ENCODE results near the gene ACY1. TPM values are rescaled to one million over a fixed set of nuclear protein-coding genes. Genes with fewer than 3 reads are reported as not detected.
A peak's percentile ranks its signal among the peaks of the same experiment; 100 is the strongest.
"Not testable (repeated sequence)": the region's sequence is repeated elsewhere in the genome, so short reads cannot be mapped to it uniquely, and the experiment has no call there.

The ACY1 gene
- total RNA-seq, 2 experiments from 2014 or later = 18.1 to 21.3 TPM

DNA sequence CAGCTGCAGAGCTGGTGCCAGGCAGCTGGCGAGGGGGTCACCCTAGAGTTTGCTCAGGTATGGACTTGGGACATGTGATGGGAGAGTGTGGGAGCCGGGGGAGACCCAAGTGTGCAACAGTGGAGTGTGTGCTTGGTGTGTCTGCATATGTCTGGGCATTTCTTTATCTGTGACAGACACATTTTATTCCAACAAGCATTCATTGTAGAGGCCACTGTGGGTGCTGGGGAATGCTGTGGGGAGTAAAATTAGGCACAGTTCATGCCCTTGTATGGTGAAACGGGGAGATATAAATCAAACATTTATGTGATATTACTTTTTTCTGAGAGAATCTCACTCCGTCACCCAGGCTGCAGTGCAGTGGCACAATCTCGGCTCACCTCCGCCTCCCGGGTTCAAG, 4.2 kb downstream of the ACY1 start:
- DNase-seq (no peak), ATAC-seq (no peak)
- CTCF ChIA-PET = interaction anchor here (1.3 to 1.5 kb wide), 2 partner anchors 13 to 25 kb away, joined by 4 to 5 read pairs; no protein-coding TSS in a partner anchor
- no peaks in the 10 kb centered on the region for H3K9me3 Mint-ChIP-seq (ENCODE audit: low read depth)
- no peak overlapping the region for H3K4me3 Mint-ChIP-seq
- H3K36me3 Mint-ChIP-seq = peaks cover 7% of the 10 kb centered on the region
- H3K4me1 Mint-ChIP-seq = peaks cover 25% of the 10 kb centered on the region
- no peak overlapping the region for H3K27ac Mint-ChIP-seq
- H3K27me3 Mint-ChIP-seq = no peaks in the 10 kb centered on the region

DNA sequence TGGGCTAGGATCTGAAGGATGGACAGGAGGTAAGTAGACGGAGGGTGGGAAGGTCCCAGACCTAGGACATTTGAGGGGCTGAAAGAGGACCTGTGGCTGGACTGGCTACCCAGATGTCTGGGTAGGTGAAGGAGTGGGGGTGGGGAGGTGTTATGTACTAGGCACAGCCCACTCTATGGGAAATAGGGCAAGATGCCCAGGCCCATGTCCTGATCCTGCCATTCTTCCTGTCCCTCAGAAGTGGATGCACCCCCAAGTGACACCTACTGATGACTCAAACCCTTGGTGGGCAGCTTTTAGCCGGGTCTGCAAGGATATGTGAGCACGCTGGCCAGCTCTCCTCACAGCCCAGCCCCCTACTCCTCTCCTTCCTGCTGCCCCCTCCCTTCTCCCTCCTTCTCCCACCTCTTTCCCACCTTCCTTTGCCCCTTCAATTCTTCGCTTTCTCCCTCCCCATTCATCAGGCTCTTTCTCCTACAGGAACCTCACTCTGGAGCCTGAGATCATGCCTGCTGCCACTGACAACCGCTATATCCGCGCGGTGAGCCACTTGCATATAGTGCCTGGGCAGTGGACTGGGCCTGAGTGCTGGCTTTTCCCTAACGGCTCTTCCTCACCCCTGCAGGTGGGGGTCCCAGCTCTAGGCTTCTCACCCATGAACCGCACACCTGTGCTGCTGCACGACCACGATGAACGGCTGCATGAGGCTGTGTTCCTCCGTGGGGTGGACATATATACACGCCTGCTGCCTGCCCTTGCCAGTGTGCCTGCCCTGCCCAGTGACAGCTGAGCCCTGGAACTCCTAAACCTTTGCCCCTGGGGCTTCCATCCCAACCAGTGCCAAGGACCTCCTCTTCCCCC, 5.2 kb downstream of the ACY1 start:
- peaks cover 29% of the 10 kb centered on the region for H3K4me1 Mint-ChIP-seq
- no peak overlapping the region for H3K27ac Mint-ChIP-seq
- H3K36me3 Mint-ChIP-seq = peaks cover 14% of the 10 kb centered on the region
- no peak overlapping the region for H3K4me3 Mint-ChIP-seq
- CTCF ChIA-PET = interaction anchor here (1.3 kb wide), 1 partner anchor 13 kb away, joined by 5 read pairs; no protein-coding TSS in a partner anchor
- DNase-seq (no peak), ATAC-seq (no peak)
- no peaks in the 10 kb centered on the region for H3K9me3 Mint-ChIP-seq (ENCODE audit: low read depth)
- no peaks in the 10 kb centered on the region for H3K27me3 Mint-ChIP-seq

DNA sequence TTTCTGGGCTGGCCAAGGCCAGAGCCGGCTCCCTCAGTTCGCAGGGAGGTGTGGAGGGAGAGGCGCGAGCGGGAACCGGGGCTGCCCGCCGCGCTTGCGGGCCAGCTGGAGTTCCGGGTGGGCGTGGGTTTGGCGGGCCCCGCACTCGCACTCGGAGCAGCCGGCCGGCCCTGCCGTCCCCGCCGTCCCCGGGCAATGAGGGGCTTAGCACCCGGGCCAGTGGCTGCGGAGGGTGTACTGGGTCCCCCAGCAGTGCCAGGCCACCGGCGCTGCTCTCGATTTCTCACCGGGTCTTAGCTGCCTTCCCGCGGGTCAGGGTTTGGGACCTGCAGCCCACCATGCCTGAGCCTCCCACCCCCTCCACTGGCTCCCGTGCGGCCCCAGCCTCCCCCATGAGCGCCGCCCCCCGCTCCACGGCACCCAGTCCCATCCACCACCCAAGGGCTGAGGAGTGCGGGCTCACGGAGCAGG, 7.2 kb downstream of the ACY1 start:
- not testable (repeated sequence) for H3K9me3 Mint-ChIP-seq (ENCODE audit: low read depth); H3K27ac Mint-ChIP-seq; DNase-seq; H3K4me3 Mint-ChIP-seq; H3K27me3 Mint-ChIP-seq; ATAC-seq
- CTCF ChIA-PET = interaction anchor here (2.8 kb wide), 1 partner anchor 8 kb away, joined by 14 read pairs; the partner anchor contains the start of gene ACY1
- H3K36me3 Mint-ChIP-seq = peaks cover 31% of the 10 kb centered on the region
- peaks cover 37% of the 10 kb centered on the region for H3K4me1 Mint-ChIP-seq

DNA sequence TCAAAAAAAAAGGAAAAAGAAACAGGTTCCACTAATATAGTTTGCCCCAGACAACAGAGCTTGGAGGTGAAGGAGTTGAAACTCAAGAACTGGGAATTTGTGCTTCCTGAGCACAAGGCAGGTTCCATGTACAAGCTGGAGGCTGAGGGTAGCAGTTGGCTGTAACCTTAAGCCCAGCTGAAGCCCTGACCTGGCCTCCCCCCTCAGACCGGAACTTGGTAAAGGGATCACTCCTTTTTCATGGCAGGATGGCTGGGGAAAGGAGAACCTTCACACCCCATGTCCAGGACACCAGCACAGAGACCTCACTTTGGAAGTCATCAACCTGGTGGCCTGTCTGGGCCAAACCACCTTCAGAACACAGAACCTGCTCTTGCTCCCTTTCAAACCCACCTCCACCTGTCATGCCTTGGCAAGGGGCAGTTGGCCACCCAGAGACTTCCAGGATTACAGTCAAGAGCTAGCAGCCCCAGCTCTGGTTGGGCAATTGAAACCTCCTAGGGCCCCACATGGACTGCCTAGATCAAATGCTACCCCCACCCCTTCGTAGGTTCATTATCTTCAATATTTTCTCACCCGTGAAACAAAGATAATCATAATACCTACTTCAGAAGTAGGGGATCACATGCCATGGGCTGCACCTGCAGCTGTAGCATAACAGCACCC, 8.8 kb downstream of the ACY1 start:
- Mint-ChIP-seq H3K27me3 (peaks cover 6% of the 10 kb centered on the region), H3K9me3 (ENCODE audit: low read depth) (no peaks in the 10 kb centered on the region), H3K4me1 (peaks cover 42% of the 10 kb centered on the region), H3K36me3 (peaks cover 32% of the 10 kb centered on the region), H3K27ac (peak overlapping the region; percentile 15), H3K4me3 (no peak overlapping the region)
- CTCF ChIA-PET = interaction anchor here (1.5 to 2.8 kb wide), 4 partner anchors 10 to 131 kb away, joined by 3 to 14 read pairs (median 8); partner anchors contain the start of genes ABHD14B, ACY1 and RRP9
- DNase-seq (no peak), ATAC-seq (no peak)

DNA sequence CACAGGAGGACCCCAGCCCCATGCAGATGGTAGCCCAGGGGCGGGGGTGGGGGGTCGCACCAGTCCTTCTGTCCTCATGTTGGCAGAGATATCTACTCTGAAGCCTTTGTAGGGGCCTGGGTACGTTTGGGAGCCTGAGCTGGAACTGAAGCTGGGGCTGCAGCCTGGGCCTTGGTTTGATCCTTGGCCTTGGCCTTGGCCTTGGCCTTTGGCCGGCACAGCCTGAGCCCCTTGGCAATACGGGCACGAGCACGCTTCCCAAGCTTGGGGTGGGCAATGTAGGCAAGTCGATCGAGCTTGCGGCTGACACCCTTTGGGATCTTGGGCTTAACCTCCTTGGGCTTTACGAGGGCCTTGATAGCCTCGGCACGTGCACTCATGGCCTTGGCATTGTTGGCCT, 10.3 kb downstream of the ACY1 start:
- not testable (repeated sequence) for DNase-seq; ATAC-seq; H3K9me3 Mint-ChIP-seq (ENCODE audit: low read depth); H3K27me3 Mint-ChIP-seq; H3K27ac Mint-ChIP-seq
- peaks cover 42% of the 10 kb centered on the region for H3K4me1 Mint-ChIP-seq
- CTCF ChIA-PET = interaction anchor here (2.8 kb wide), 1 partner anchor 11 kb away, joined by 14 read pairs; the partner anchor contains the start of gene ACY1
- H3K4me3 Mint-ChIP-seq = peak overlapping the region; percentile 21
- peaks cover 32% of the 10 kb centered on the region for H3K36me3 Mint-ChIP-seq

DNA sequence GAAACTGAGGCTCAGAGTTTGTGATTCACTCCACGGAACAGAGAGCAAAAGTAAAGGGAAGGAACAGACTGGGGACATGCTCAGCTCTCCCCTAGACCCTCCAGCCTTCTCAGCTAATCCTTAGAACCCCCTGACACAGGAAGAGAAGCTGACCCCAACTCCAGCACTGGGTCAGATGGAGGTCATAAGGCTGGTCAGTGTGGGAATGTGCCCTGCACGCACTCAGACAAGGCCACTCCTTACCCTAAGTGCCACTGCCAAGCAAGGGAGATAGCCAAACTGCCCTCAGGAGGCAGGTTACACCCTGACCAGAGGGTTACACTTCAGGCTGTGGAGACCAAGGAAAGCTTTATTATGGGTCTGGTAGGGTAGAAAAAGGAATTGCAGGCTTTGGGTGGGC, 11.2 kb downstream of the ACY1 start:
- H3K36me3 Mint-ChIP-seq = peaks cover 32% of the 10 kb centered on the region
- H3K27ac Mint-ChIP-seq = peak overlapping the region; percentile 97
- peak overlapping the region; percentile 97 for H3K4me3 Mint-ChIP-seq
- H3K27me3 Mint-ChIP-seq = peaks cover 11% of the 10 kb centered on the region
- CTCF ChIA-PET = interaction anchor here (0.9 to 2.4 kb wide), 6 partner anchors 11 to 225 kb away, joined by 3 to 34 read pairs (median 6); partner anchors contain the start of genes ABHD14A, ABHD14B, ACY1 and POC1A
- peaks cover 42% of the 10 kb centered on the region for H3K4me1 Mint-ChIP-seq
- H3K9me3 Mint-ChIP-seq (ENCODE audit: low read depth) = no peaks in the 10 kb centered on the region
- ATAC-seq (no peak), DNase-seq (no peak)

DNA sequence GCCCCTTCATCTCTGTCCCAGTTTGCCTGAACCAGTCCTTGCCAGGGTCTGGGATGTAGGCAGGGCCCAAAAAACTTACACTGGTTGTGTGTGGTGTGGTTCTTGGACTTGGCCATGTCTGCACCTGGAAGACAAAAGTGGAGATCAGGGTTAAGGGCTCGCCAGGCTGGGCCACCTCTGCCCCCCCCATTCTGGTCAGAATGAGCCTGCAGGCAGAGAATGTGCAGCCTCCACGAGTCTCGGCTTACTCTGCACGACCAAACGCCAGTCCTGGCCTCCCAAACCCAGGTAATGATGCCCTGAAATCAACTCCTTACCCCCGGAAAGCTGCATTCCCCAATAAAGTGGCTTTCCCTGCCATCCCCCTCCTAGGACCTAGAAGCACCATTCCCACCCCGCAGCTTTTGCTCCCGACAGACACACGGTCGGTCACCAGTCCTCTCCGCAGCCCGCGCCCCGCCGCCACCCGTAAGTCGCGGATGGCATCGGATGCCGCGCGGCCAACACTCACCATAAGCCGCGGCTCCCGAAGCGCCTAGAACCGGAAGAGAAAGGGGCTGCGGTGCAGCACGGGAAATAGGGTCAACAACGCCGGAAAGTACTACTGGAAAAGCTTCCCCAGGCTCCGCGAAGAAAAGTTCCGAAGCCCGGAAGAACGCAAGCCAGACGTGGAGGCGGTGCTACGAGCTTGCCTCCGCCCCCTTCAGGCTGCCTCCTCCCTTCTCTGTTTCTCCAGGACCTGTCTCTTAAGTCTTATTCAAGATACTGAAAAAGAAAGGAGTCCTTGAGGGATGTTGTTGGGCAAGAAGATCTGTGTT, 12.2 kb downstream of the ACY1 start, which contains the start of gene RPL29:
Gene RPL29 (minus strand): TSS at position 550 of the 818 bp plus-strand sequence. CDS start 434 bp downstream, at position 116.
- Mint-ChIP-seq H3K27me3 (peaks cover 13% of the 10 kb centered on the region), H3K9me3 (ENCODE audit: low read depth) (no peaks in the 10 kb centered on the region), H3K4me1 (peaks cover 42% of the 10 kb centered on the region), H3K4me3 (peak within 1 kb of the TSS; percentile 97), H3K36me3 (peaks cover 32% of the 10 kb centered on the region), H3K27ac (peak within 1 kb of the TSS; percentile 97)
- CTCF ChIA-PET = interaction anchor here (0.7 to 2.4 kb wide), 15 partner anchors 8 to 227 kb away, joined by 3 to 34 read pairs (median 6); partner anchors contain the start of genes ABHD14A, ABHD14B, ACY1 and DUSP7
- DNase-seq (peak; percentile 94), ATAC-seq (peak; percentile 95)

DNA sequence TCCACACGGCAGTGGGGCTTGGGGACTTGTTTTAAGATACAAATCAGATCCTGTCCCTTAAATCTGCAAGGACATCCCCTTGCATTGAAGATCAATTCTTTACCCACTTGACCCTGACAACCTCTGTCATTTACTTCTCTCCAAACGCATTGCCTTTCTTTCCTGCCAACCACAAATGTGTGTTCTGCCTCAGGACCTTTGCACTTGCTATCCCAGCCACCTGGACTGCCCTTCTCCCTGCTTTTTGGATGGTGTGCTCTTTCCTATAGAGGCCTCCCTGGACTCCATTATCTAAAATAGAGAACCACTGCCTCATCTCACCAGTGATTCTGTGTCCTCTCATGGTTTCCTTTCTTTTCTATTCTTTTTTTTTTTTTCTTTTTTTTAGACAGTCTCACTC, 13.8 kb downstream of the ACY1 start:
- Mint-ChIP-seq H3K36me3 (peaks cover 29% of the 10 kb centered on the region), H3K4me3 (peak overlapping the region; percentile 16), H3K4me1 (peaks cover 41% of the 10 kb centered on the region), H3K9me3 (ENCODE audit: low read depth) (no peaks in the 10 kb centered on the region), H3K27ac (peak overlapping the region; percentile 32), H3K27me3 (peaks cover 13% of the 10 kb centered on the region)
- ATAC-seq = no peak
- no peak for DNase-seq
- CTCF ChIA-PET = interaction anchor here (0.9 to 1.3 kb wide), 3 partner anchors 13 to 223 kb away, joined by 3 to 4 read pairs (median 3); partner anchors contain the start of genes ACY1 and PARP3

DNA sequence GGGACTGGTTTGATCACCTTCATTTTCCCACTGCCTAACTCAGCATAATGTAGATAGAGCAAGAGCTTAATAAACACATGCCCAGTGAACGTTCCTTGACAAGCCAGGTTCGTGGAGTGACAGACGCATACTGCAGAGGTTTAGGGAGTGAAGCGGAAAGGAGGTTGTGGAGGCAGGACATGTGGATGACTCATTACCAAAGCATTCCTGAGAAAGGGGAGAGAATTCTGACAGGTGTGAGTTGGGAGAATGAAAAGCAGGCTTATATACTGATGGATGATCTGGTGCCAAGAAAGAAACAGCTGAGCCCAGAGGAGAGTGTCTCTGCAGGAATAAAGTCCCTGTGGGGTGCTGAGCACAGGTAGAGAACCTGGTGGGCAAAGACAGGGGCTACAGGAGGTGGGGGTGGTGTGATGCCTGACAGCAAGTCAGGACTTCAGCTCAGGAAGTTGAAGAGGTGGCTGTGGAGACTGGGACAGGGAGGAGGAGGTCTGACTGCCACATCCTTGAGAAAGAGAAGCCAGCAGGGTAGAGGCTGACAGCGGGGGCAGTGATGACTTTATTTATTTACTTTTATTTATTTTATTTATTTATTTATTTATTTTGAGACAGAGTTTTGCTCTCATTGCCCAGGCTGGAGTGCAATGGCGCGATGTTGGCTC, 14.7 kb downstream of the ACY1 start:
- CTCF ChIA-PET = interaction anchor here (0.7 to 1.3 kb wide), 7 partner anchors 14 to 223 kb away, joined by 3 to 4 read pairs (median 4); partner anchors contain the start of genes ACY1, DUSP7 and PARP3
- Mint-ChIP-seq H3K9me3 (ENCODE audit: low read depth) (no peaks in the 10 kb centered on the region), H3K4me3 (no peak overlapping the region), H3K27ac (no peak overlapping the region), H3K4me1 (peaks cover 33% of the 10 kb centered on the region), H3K27me3 (peaks cover 13% of the 10 kb centered on the region), H3K36me3 (peaks cover 21% of the 10 kb centered on the region)
- ATAC-seq (no peak), DNase-seq (no peak)

DNA sequence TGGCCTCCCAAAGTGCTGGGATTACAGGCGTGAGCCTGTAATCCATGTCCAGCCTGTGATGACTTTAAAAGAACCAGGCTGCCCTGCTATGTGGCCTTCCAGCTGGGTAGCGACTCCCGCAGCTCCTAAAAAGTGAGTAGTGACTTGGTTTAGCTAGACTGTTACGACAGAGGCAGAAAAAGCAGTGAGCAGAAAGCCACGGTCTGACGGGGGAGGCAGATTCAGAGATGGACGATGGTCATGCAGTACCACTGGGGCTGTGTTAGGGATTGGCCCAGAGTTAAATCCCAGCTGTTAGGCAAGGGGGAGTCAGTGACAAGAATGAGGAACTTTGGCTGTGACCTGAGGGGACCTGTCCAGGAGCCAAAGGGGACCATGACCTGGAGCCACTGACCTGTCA, 15.4 kb downstream of the ACY1 start:
- DNase-seq = no peak
- Mint-ChIP-seq H3K27ac (no peak overlapping the region), H3K36me3 (peaks cover 18% of the 10 kb centered on the region), H3K4me3 (no peak overlapping the region), H3K4me1 (peaks cover 26% of the 10 kb centered on the region), H3K9me3 (ENCODE audit: low read depth) (no peaks in the 10 kb centered on the region), H3K27me3 (peaks cover 13% of the 10 kb centered on the region)
- ATAC-seq = no peak
- CTCF ChIA-PET = interaction anchor here (1.0 to 1.2 kb wide), 4 partner anchors 56 to 537 kb away, joined by 3 to 4 read pairs (median 4); partner anchors contain the start of gene DUSP7

DNA sequence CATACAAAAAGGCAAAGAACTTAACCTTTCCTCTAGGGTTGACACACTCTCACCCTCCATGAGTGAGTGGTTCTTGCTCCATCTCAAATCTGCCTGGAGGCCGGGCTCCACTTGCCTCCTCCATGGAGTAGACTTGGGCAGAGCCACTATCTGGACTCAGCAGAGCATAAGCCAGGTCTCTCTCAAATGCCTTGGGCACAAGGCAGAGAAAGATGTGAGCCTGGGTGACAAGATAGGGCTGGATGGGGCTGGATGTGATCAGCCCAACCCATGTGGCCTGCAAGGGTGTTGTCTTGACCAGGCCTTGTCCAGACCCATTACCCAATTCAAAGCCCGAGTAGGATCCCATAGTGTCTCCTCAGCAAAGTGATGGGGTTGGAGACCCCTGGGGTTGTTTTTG, 16.5 kb downstream of the ACY1 start:
- no peak for ATAC-seq
- no peaks in the 10 kb centered on the region for H3K9me3 Mint-ChIP-seq (ENCODE audit: low read depth)
- H3K4me3 Mint-ChIP-seq = no peak overlapping the region
- DNase-seq = no peak
- H3K4me1 Mint-ChIP-seq = peaks cover 17% of the 10 kb centered on the region
- H3K27me3 Mint-ChIP-seq = peaks cover 13% of the 10 kb centered on the region
- CTCF ChIA-PET = interaction anchor here (2.4 to 7.3 kb wide), 7 partner anchors 16 to 221 kb away, joined by 8 to 107 read pairs (median 16); partner anchors contain the start of gene DUSP7
- H3K36me3 Mint-ChIP-seq = peaks cover 8% of the 10 kb centered on the region
- H3K27ac Mint-ChIP-seq = no peak overlapping the region

All from activated CD8-positive, alpha-beta memory T cell treated with anti-CD3 and anti-CD28 coated beads, Interleukin-2, amount 10 ng/mL, durations not matched to agents 7 days and 5 days (primary cell).